ENCODE results near the gene CD300LB.

CD300LB gene

DNA sequence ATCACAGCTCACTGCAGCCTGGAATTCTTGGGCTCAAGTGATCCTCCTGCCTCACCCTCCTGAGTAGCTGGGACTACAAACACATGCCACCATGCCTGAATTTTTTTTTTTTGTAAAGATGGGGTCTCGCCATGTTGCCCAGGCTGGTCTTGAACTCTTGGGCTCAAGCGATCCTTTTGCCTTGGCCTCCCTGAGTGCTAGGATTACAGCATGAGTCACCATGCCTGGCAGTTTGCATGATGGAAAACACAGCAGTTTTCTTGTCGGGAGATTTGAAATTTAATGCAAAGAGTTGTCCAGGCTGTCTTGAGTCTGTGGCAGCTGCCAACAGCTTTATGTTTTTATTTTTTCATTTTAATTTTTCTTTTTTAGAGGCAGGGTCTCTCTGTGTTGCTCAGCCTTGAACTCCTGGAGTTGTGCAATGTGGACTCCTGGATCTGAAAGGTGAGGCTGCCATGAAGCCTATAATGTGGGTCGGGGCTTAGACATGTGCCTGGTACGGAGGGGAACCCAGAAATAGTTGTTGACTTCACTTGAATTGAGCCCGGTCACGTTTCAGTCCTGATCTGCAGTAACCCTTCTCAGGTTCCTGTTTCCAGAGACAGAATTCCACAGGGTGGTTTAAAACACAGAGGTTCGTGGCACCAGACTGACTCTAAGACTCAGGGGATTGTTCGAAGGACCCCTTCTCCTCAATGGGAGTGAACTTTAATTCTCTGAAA lies 46.1 kb downstream of the CD300LB start:
- WGBS (ENCODE audit: insufficient coverage): 96% methylated on average over 8 of the region's 9 CpGs
- DNase-seq: no peak
- H3K9me3 ChIP-seq (ENCODE audit: control extremely low read depth in 1 of 5, control insufficient read depth in 4 of 5, insufficient read depth in 2 of 5, low read depth in 1 of 5, low read length in 4 of 5): no peaks in the 10 kb centered on the region
- ChIA-PET CTCF (interaction anchor here (0.6 to 2.9 kb wide), 4 partner anchors 13 to 124 kb away, joined by 3 to 13 read pairs (median 3); partner anchors contain the start of gene GPR142), POLR2A (interaction anchor here (0.6 kb wide), 1 partner anchor 31 kb away, joined by 4 read pairs; no protein-coding TSS in a partner anchor)
- H3K4me1 ChIP-seq (ENCODE audit: control extremely low read depth in 1 of 4, control insufficient read depth in 4 of 4, insufficient read depth in 4 of 4, low read length in 3 of 4): peaks cover 0 to 2% (median 0%) of the 10 kb centered on the region in 4 experiments
- H3K4me3 ChIP-seq (ENCODE audit: control insufficient read depth in 1 of 7, extremely low read depth in 1 of 7, insufficient read depth in 4 of 7, low read depth in 2 of 7, low read length in 6 of 7): no peak overlapping the region
- H3K36me3 ChIP-seq (ENCODE audit: control insufficient read depth in 4 of 4, insufficient read depth in 4 of 4, low read length in 3 of 4): peaks cover 5 to 71% (median 49%) of the 10 kb centered on the region in 4 experiments
- no peaks in the 10 kb centered on the region for H3K27me3 ChIP-seq (replicated peaks in 2 of 5; ENCODE audit: control insufficient read depth in 4 of 5, insufficient read depth in 5 of 5, low read length in 4 of 5)
- no peak overlapping the region for H3K27ac ChIP-seq (ENCODE audit: insufficient read depth in 1 of 2, low read depth in 1 of 2, low read length in 2 of 2, poor library complexity in 1 of 2, severe bottlenecking in 2 of 2)

DNA sequence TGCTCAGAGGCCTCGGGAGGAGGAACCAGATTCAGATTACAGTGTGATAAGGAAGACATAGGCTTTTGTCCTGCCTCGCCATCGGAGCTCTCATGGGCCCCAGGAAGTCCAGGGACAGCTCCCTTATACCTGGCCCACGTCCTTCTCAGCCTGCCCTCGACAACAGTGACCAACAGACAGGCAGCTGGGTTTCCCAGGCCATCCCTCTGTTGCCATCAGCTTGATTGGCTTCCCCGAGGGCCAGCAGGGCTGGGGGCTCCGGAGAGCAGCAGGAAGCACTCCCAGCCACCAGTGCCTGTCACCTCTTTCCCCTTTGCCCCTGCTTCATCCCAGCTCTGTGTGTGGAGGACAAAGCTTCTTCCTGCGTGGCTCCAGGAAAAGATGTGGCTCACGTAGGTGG lies 47.2 kb downstream of the CD300LB start:
- H3K4me1 ChIP-seq (ENCODE audit: control extremely low read depth in 1 of 4, control insufficient read depth in 4 of 4, insufficient read depth in 4 of 4, low read length in 3 of 4): peaks cover 0 to 10% (median 8%) of the 10 kb centered on the region in 4 experiments
- CTCF ChIA-PET: interaction anchor here (1.0 to 2.9 kb wide), 5 partner anchors 10 to 116 kb away, joined by 3 to 13 read pairs (median 3); partner anchors contain the start of gene GPR142

GRCh38 chr17:74481621-74482020 lies 49.7 kb downstream of the CD300LB start:
- no peaks in the 10 kb centered on the region for H3K9me3 ChIP-seq (ENCODE audit: control extremely low read depth in 1 of 5, control insufficient read depth in 4 of 5, insufficient read depth in 2 of 5, low read depth in 1 of 5, low read length in 4 of 5)
- ChIA-PET POLR2A (no interaction called here), CTCF (interaction anchor here (0.5 to 1.7 kb wide), 6 partner anchors 10 to 119 kb away, joined by 3 to 6 read pairs (median 3); no protein-coding TSS in a partner anchor)
- 100% methylated on average over 4 of the region's 7 CpGs for WGBS (ENCODE audit: insufficient coverage)
- no peak overlapping the region for H3K27ac ChIP-seq (ENCODE audit: insufficient read depth in 1 of 2, low read depth in 1 of 2, low read length in 2 of 2, poor library complexity in 1 of 2, severe bottlenecking in 2 of 2)
- no peaks in the 10 kb centered on the region for H3K27me3 ChIP-seq (replicated peaks in 2 of 5; ENCODE audit: control insufficient read depth in 4 of 5, insufficient read depth in 5 of 5, low read length in 4 of 5)
- no peak overlapping the region for H3K4me3 ChIP-seq (ENCODE audit: control insufficient read depth in 1 of 7, extremely low read depth in 1 of 7, insufficient read depth in 4 of 7, low read depth in 2 of 7, low read length in 6 of 7)
- H3K36me3 ChIP-seq (ENCODE audit: control insufficient read depth in 4 of 4, insufficient read depth in 4 of 4, low read length in 3 of 4): peaks cover 5 to 74% (median 60%) of the 10 kb centered on the region in 4 experiments
- H3K4me1 ChIP-seq (ENCODE audit: control extremely low read depth in 1 of 4, control insufficient read depth in 4 of 4, insufficient read depth in 4 of 4, low read length in 3 of 4): peaks cover 2 to 28% (median 27%) of the 10 kb centered on the region in 4 experiments
- DNase-seq: no peak

More for the DNA sequence above, 47.2 kb downstream of the CD300LB start:
- POLR2A ChIA-PET: no interaction called here
- no peak for DNase-seq
- Histone ChIP-seq H3K36me3 (ENCODE audit: control insufficient read depth in 4 of 4, insufficient read depth in 4 of 4, low read length in 3 of 4) (peaks cover 5 to 78% (median 55%) of the 10 kb centered on the region in 4 experiments), H3K9me3 (ENCODE audit: control extremely low read depth in 1 of 5, control insufficient read depth in 4 of 5, insufficient read depth in 2 of 5, low read depth in 1 of 5, low read length in 4 of 5) (no peaks in the 10 kb centered on the region), H3K27ac (ENCODE audit: insufficient read depth in 1 of 2, low read depth in 1 of 2, low read length in 2 of 2, poor library complexity in 1 of 2, severe bottlenecking in 2 of 2) (no peak overlapping the region), H3K27me3 (replicated peaks in 2 of 5; ENCODE audit: control insufficient read depth in 4 of 5, insufficient read depth in 5 of 5, low read length in 4 of 5) (no peaks in the 10 kb centered on the region), H3K4me3 (ENCODE audit: control insufficient read depth in 1 of 7, extremely low read depth in 1 of 7, insufficient read depth in 4 of 7, low read depth in 2 of 7, low read length in 6 of 7) (no peak overlapping the region)
- WGBS (ENCODE audit: insufficient coverage): 92% methylated on average over 9 of the region's 9 CpGs

GRCh38 chr17:74480290-74480689 lies 51.0 kb downstream of the CD300LB start:
- ChIA-PET POLR2A (no interaction called here), CTCF (interaction anchor here (0.9 to 1.7 kb wide), 7 partner anchors 9 to 112 kb away, joined by 3 to 6 read pairs (median 4); partner anchors contain the start of gene CD300A)
- WGBS (ENCODE audit: insufficient coverage): 100% methylated on average over 8 of the region's 8 CpGs
- Histone ChIP-seq H3K36me3 (ENCODE audit: control insufficient read depth in 4 of 4, insufficient read depth in 4 of 4, low read length in 3 of 4) (peaks cover 12 to 79% (median 64%) of the 10 kb centered on the region in 4 experiments), H3K27ac (ENCODE audit: insufficient read depth in 1 of 2, low read depth in 1 of 2, low read length in 2 of 2, poor library complexity in 1 of 2, severe bottlenecking in 2 of 2) (no peak overlapping the region), H3K9me3 (ENCODE audit: control extremely low read depth in 1 of 5, control insufficient read depth in 4 of 5, insufficient read depth in 2 of 5, low read depth in 1 of 5, low read length in 4 of 5) (peaks cover 0 to 10% (median 7%) of the 10 kb centered on the region in 5 experiments), H3K4me1 (ENCODE audit: control extremely low read depth in 1 of 4, control insufficient read depth in 4 of 4, insufficient read depth in 4 of 4, low read length in 3 of 4) (peaks cover 2 to 28% (median 27%) of the 10 kb centered on the region in 4 experiments), H3K4me3 (ENCODE audit: control insufficient read depth in 1 of 7, extremely low read depth in 1 of 7, insufficient read depth in 4 of 7, low read depth in 2 of 7, low read length in 6 of 7) (no peak overlapping the region), H3K27me3 (replicated peaks in 2 of 5; ENCODE audit: control insufficient read depth in 4 of 5, insufficient read depth in 5 of 5, low read length in 4 of 5) (no peaks in the 10 kb centered on the region)
- DNase-seq: no peak

DNA sequence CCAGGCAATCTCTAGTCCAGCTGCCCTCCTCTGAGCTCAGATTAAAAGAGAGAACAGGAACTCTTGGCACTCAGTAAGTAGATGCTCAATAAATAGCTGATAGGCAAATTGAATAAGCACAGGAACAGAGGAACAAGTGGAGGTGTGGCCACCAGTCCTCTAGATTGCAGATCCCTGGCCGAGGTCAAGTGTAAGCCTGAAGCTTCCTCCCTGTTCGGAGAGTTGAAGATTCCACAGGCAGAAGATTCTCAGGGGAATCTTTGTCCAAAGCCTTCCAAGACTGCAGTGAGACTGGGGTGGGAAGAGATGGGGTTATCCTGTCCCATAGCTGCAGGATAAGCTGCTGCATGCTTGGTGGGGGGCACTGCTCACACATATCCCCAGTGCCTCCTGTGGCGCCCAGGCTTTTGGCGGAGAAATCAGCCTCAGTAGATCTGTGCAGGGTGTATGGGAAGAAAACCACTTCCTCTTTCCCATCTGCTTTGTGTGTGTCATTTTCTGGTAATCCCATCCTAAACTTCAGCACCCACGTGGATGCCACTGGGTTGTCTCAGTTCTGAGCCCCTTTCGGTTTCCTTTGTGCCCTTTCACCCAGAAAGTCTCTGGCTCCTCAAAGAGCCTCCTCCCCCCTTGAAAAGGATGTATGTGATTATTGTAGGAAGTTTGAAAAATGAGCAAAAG lies 52.7 kb downstream of the CD300LB start:
- Histone ChIP-seq H3K27me3 (replicated peaks in 2 of 5; ENCODE audit: control insufficient read depth in 4 of 5, insufficient read depth in 5 of 5, low read length in 4 of 5) (no peaks in the 10 kb centered on the region), H3K27ac (ENCODE audit: insufficient read depth in 1 of 2, low read depth in 1 of 2, low read length in 2 of 2, poor library complexity in 1 of 2, severe bottlenecking in 2 of 2) (peak overlapping the region in 1 of 2 experiments; percentile 30), H3K4me1 (ENCODE audit: control extremely low read depth in 1 of 4, control insufficient read depth in 4 of 4, insufficient read depth in 4 of 4, low read length in 3 of 4) (peaks cover 2 to 28% (median 27%) of the 10 kb centered on the region in 4 experiments), H3K4me3 (ENCODE audit: control insufficient read depth in 1 of 7, extremely low read depth in 1 of 7, insufficient read depth in 4 of 7, low read depth in 2 of 7, low read length in 6 of 7) (peak overlapping the region in 2 of 7 experiments; percentile 9 to 36), H3K9me3 (ENCODE audit: control extremely low read depth in 1 of 5, control insufficient read depth in 4 of 5, insufficient read depth in 2 of 5, low read depth in 1 of 5, low read length in 4 of 5) (peaks cover 0 to 20% (median 11%) of the 10 kb centered on the region in 5 experiments), H3K36me3 (ENCODE audit: control insufficient read depth in 4 of 4, insufficient read depth in 4 of 4, low read length in 3 of 4) (peaks cover 21 to 79% (median 61%) of the 10 kb centered on the region in 4 experiments)
- POLR2A ChIA-PET: interaction anchor here (0.5 kb wide), 1 partner anchor 12 kb away, joined by 3 read pairs; the partner anchor contains the start of gene CD300A
- peak; percentile 49 to 78 (median 61) for DNase-seq
- CTCF ChIA-PET: interaction anchor here (0.9 to 1.1 kb wide), 7 partner anchors 8 to 173 kb away, joined by 3 to 6 read pairs (median 3); no protein-coding TSS in a partner anchor
- 60% methylated on average over 3 of the region's 6 CpGs for WGBS (ENCODE audit: insufficient coverage)

DNA sequence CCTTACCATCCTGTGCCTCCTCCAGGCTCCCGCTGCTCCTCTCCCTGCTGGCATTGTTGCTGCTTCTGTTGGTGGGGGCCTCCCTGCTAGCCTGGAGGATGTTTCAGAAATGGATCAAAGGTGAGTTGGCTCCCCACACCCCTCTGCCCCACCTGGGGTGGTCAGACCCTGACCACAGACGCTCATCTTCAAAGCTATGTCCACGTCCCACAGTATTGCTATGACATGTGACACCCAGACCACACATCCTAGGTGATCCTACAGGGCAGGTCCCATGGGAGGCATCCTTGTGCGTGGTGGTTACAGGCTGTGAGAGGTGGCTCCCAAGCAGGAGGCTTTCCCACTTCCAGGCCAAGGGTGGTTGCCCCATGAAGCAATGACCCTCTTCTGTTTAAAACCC lies 53.9 kb downstream of the CD300LB start:
- H3K27ac ChIP-seq (ENCODE audit: insufficient read depth in 1 of 2, low read depth in 1 of 2, low read length in 2 of 2, poor library complexity in 1 of 2, severe bottlenecking in 2 of 2): no peak overlapping the region
- peaks cover 21 to 78% (median 60%) of the 10 kb centered on the region in 4 experiments for H3K36me3 ChIP-seq (ENCODE audit: control insufficient read depth in 4 of 4, insufficient read depth in 4 of 4, low read length in 3 of 4)
- H3K4me3 ChIP-seq (ENCODE audit: control insufficient read depth in 1 of 7, extremely low read depth in 1 of 7, insufficient read depth in 4 of 7, low read depth in 2 of 7, low read length in 6 of 7): no peak overlapping the region
- CTCF ChIA-PET: interaction anchor here (0.9 kb wide), 1 partner anchor 23 kb away, joined by 4 read pairs; no protein-coding TSS in a partner anchor
- no peaks in the 10 kb centered on the region for H3K27me3 ChIP-seq (replicated peaks in 2 of 5; ENCODE audit: control insufficient read depth in 4 of 5, insufficient read depth in 5 of 5, low read length in 4 of 5)
- 100% methylated on average over 3 of the region's 4 CpGs for WGBS (ENCODE audit: insufficient coverage)
- H3K4me1 ChIP-seq (ENCODE audit: control extremely low read depth in 1 of 4, control insufficient read depth in 4 of 4, insufficient read depth in 4 of 4, low read length in 3 of 4): peaks cover 2 to 28% (median 27%) of the 10 kb centered on the region in 4 experiments
- POLR2A ChIA-PET: no interaction called here
- H3K9me3 ChIP-seq (ENCODE audit: control extremely low read depth in 1 of 5, control insufficient read depth in 4 of 5, insufficient read depth in 2 of 5, low read depth in 1 of 5, low read length in 4 of 5): peaks cover 0 to 20% (median 11%) of the 10 kb centered on the region in 5 experiments
- no peak for DNase-seq
